Measurements from ENCODE around the gene DEFB129. TPM values are rescaled to one million over a fixed set of nuclear protein-coding genes. Genes with fewer than 3 reads are reported as not detected.

Gene DEFB129
- total and polyA plus RNA-seq, 9 of the 15 experiments (the other 6 are each of a cell fraction or from before 2014, with no cell fraction given) = not detected

- TF ChIP-seq RERE (CRISPR knock-in tag; IDR thresholded peaks at IDR 0.05; ENCODE audit: borderline replicate concordance) = no peak
- TF ChIP-seq ZNF639 (CRISPR knock-in tag; conservative IDR thresholded peaks at IDR 0.05 in 1 of 2, IDR thresholded peaks at IDR 0.05 in 1 of 2) = no peak
- no peak for TF ChIP-seq ZSCAN29 (IDR thresholded peaks at IDR 0.05)
- no peak for TF ChIP-seq GTF2E2 (tag; IDR thresholded peaks at IDR 0.05)
- no peak for TF ChIP-seq TRIM28 (IDR thresholded peaks at IDR 0.05)
- no peak for TF ChIP-seq ZNF668 (CRISPR knock-in tag; IDR thresholded peaks at IDR 0.05)
- TF ChIP-seq PURB (CRISPR knock-in tag; IDR thresholded peaks at IDR 0.05; ENCODE audit: low read depth) = no peak
- TF ChIP-seq HDAC1 (IDR thresholded peaks at IDR 0.05) = 0 out of 4 replicates have a peak, but pooled peaks of 1 of the 2 experiments have one; percentile 34
- no peak for TF ChIP-seq MXI1 (IDR thresholded peaks at IDR 0.05; ENCODE audit: low read depth, low read length)
- no peak for TF ChIP-seq PHF21A (IDR thresholded peaks at IDR 0.05; ENCODE audit: borderline replicate concordance, low read depth)
- TF ChIP-seq XRCC5 (IDR thresholded peaks at IDR 0.05; ENCODE audit: low read depth, low read length) = no peak
- peak; percentile 46; the same call in 1 of the 2 replicates for TF ChIP-seq SMARCE1 (IDR thresholded peaks at IDR 0.05)
- TF ChIP-seq CUX1 (CRISPR knock-in tag; IDR thresholded peaks at IDR 0.05) = no peak
- peak; percentile 14; the same call in 1 of the 2 replicates for TF ChIP-seq C11orf30 (IDR thresholded peaks at IDR 0.05; ENCODE audit: low read depth)
- no peak for TF ChIP-seq ZBED1 (IDR thresholded peaks at IDR 0.05)
These were observed 10.4 kb downstream of the DEFB129 start (continued) for GRCh38 chr20:237489-237888.

Data from K562 (cell line).